Breast epithelium (tissue), 3 donors: ENCODE measurements around the gene ACTR10.

Experiments used
- CTCF ChIP-seq, 3 donors: fragments of 450-650 bp; IDR thresholded peaks; one replicate each; pipeline ENCODE4 v1.5.1; 2016 to 2017; ENCODE audit warnings: antibody characterized with exemption in 3 of 3, mild to moderate bottlenecking in 3 of 3, moderate library complexity in 3 of 3
- POLR2A ChIP-seq: fragments of 450-650 bp; IDR thresholded peaks from one replicate; pipeline ENCODE4 v1.6.1; 2016; ENCODE audit warnings: antibody characterized with exemption, mild to moderate bottlenecking, moderate library complexity
- POLR2AphosphoS5 ChIP-seq, 3 donors: sonication (generic); formaldehyde crosslinking; IDR thresholded peaks; one replicate each; pipeline ENCODE4 v1.6.1; 2017; ENCODE audit warnings: antibody characterized with exemption in 3 of 3

- TF ChIP-seq POLR2A: no peak
- no peak for TF ChIP-seq CTCF (IDR thresholded peaks at IDR 0.05)
- no peak for TF ChIP-seq POLR2AphosphoS5 (IDR thresholded peaks at IDR 0.05)
These were observed 32.9 kb upstream of the ACTR10 start for GRCh38 chr14:58167057-58167456.
